ENCODE measurements around the gene P2RX3.

DNA sequence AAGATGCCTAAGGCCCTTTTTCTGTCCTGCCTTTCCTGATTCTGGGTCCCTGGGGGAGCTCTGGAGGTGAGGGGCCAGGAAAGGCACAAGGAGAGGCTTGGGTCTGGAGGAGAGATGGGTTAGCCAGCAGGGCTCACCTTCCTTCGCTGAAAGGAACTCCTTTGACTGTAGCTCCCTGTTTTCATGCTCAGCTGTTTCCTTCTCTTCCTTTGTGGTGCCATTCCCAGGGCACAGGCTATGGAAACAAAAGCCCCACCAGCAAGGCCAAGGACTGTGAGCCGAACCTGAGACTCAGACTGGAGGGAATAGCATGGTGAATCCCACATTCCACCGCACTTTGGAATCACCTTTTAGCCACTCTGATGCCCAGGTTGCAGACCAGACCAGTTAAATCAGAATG is 78.3 kb downstream of the P2RX3 start:
- TF ChIP-seq, protein P1, sequence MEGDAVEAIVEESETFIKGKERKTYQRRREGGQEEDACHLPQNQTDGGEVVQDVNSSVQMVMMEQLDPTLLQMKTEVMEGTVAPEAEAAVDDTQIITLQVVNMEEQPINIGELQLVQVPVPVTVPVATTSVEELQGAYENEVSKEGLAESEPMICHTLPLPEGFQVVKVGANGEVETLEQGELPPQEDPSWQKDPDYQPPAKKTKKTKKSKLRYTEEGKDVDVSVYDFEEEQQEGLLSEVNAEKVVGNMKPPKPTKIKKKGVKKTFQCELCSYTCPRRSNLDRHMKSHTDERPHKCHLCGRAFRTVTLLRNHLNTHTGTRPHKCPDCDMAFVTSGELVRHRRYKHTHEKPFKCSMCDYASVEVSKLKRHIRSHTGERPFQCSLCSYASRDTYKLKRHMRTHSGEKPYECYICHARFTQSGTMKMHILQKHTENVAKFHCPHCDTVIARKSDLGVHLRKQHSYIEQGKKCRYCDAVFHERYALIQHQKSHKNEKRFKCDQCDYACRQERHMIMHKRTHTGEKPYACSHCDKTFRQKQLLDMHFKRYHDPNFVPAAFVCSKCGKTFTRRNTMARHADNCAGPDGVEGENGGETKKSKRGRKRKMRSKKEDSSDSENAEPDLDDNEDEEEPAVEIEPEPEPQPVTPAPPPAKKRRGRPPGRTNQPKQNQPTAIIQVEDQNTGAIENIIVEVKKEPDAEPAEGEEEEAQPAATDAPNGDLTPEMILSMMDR (IDR thresholded peaks at IDR 0.05): no peak
- no peak for TF ChIP-seq POLR2A (IDR thresholded peaks at IDR 0.05)
